ENCODE data around the gene FOXI1. TPM values are rescaled to one million over a fixed set of nuclear protein-coding genes. Genes with fewer than 3 reads are reported as not detected.

The FOXI1 gene
- not detected for total RNA-seq

DNA sequence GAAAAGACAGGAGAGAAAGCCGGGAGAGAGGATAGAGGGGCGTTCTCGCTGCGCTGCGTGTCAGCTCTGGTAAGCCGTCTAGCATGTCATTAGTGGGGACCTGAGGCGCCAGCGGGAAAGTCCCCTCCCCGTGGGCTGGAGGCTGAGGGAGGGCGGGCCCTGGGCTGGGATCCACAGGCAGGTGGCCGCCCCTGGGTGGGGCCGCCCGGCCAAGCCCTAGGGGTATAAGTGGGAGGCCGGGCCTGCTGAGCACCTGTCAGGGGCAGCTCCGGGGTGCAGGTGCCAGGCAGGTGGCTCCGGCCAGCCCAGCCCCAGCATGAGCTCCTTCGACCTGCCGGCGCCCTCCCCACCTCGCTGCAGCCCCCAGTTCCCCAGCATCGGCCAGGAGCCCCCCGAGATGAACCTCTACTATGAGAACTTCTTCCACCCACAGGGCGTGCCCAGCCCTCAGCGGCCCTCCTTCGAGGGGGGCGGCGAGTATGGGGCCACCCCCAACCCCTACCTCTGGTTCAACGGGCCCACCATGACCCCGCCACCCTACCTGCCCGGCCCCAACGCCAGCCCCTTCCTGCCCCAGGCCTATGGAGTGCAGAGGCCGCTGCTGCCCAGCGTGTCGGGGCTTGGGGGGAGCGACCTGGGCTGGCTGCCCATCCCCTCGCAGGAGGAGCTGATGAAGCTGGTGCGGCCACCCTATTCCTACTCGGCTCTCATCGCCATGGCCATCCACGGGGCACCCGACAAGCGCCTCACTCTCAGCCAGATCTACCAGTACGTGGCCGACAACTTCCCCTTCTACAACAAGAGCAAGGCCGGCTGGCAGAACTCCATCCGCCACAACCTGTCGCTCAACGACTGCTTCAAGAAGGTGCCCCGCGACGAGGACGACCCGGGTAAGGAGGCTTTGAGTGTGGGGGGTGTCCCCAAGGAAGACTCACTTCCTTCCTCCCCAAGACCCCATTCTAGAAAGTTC is at the start of gene FOXI1:
Gene FOXI1, plus strand, starts transcription at position 256 of the 970 bp plus-strand sequence. Its CDS starts 61 bp downstream, at position 317.
- intact Hi-C loops (cut with DNase I): no loop called here
- Histone ChIP-seq H3K4me1 (no peaks in the 10 kb centered on the region), H3K36me3 (no peaks in the 10 kb centered on the region), H3K9me3 (no peaks in the 10 kb centered on the region), H3K27ac (replicated peaks in 1 of 4) (no peak within 1 kb of the TSS), H3K27me3 (no peaks in the 10 kb centered on the region), H3K4me3 (no peak within 1 kb of the TSS)
- WGBS: 81% methylated on average over 37 of the region's 53 CpGs
- TF ChIP-seq POLR2A (IDR thresholded peaks at IDR 0.05; ENCODE audit: low read depth) (no peak), POLR2AphosphoS5 (IDR thresholded peaks at IDR 0.05) (no peak), EP300 (IDR thresholded peaks at IDR 0.05) (no peak)
- TF ChIP-seq, protein P1, sequence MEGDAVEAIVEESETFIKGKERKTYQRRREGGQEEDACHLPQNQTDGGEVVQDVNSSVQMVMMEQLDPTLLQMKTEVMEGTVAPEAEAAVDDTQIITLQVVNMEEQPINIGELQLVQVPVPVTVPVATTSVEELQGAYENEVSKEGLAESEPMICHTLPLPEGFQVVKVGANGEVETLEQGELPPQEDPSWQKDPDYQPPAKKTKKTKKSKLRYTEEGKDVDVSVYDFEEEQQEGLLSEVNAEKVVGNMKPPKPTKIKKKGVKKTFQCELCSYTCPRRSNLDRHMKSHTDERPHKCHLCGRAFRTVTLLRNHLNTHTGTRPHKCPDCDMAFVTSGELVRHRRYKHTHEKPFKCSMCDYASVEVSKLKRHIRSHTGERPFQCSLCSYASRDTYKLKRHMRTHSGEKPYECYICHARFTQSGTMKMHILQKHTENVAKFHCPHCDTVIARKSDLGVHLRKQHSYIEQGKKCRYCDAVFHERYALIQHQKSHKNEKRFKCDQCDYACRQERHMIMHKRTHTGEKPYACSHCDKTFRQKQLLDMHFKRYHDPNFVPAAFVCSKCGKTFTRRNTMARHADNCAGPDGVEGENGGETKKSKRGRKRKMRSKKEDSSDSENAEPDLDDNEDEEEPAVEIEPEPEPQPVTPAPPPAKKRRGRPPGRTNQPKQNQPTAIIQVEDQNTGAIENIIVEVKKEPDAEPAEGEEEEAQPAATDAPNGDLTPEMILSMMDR (IDR thresholded peaks at IDR 0.05): no peak
- DNase-seq (ENCODE audit: extremely low spot score): no peak

DNA sequence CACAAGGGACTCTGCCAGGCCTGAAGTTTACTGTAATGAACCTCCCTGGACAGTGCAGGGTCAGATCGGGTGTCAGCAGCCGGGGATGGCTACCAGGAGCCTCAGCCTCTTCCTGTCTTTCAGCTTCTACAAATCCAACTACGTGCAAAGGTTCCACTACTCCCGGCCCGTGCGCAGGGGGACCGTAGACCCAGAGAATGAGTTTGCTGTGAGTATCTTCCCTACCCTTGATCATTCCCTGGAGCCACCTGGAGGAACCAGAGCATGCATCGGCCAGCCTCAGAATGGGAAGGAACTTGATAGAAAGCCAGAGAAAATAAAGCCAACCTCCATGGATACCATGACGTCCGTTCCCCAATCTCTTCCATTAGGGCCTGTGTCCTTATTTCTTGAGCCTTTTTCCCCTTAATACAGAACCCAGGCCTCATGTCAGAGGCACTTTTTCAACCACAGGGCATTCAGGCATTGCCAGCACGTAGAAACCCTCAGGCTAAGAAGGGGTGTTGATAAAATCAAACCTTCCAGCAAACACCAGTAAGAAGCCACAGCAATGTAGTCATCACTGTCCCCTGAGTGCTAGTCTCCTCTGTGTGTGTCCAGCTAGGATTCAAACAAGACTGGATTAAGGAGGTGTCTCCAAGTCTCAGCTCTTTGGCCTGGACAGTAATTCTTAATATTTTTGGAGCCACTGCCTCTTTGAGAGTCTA is 49.0 kb upstream of the FOXI1 start:
- H3K36me3 ChIP-seq: no peaks in the 10 kb centered on the region
- TF ChIP-seq POLR2A (IDR thresholded peaks at IDR 0.05; ENCODE audit: low read depth): no peak
- no peak for TF ChIP-seq POLR2AphosphoS5 (IDR thresholded peaks at IDR 0.05)
- TF ChIP-seq, protein P1 (IDR thresholded peaks at IDR 0.05): no peak
- no peak for TF ChIP-seq EP300 (IDR thresholded peaks at IDR 0.05)
- no peaks in the 10 kb centered on the region for H3K27me3 ChIP-seq
- H3K27ac ChIP-seq (replicated peaks in 1 of 4): no peak overlapping the region
- H3K4me1 ChIP-seq: no peaks in the 10 kb centered on the region
- intact Hi-C loops (cut with DNase I): no loop called here
- WGBS: 84% methylated on average over 8 of the region's 11 CpGs
- no peak for DNase-seq (ENCODE audit: extremely low spot score)
- H3K4me3 ChIP-seq: no peak overlapping the region
- H3K9me3 ChIP-seq: peaks cover 0 to 8% (median 0%) of the 10 kb centered on the region in 4 donors

DNA sequence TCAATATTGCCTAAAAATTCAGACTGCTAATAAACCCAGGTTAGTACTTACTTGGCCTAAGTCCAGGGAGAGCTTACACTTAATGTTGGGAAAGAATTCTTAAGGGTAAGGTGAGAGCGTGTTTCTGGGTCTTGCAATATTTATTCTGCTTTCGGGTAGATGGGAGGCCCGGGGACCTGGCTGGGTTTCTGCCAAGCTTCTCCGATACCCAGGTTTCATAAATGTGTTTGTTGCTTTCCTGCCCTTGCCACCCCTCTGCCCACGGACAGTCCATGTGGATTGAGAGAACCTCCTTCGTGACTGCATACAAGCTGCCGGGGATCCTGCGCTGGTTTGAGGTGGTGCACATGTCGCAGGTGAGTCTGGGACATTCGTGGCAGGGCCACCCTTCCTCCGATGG is 48.4 kb upstream of the FOXI1 start:
- no peaks in the 10 kb centered on the region for H3K27me3 ChIP-seq
- no peaks in the 10 kb centered on the region for H3K4me1 ChIP-seq
- H3K4me3 ChIP-seq: no peak overlapping the region
- TF ChIP-seq POLR2AphosphoS5 (IDR thresholded peaks at IDR 0.05): no peak
- no peak for TF ChIP-seq POLR2A (IDR thresholded peaks at IDR 0.05; ENCODE audit: low read depth)
- TF ChIP-seq EP300 (IDR thresholded peaks at IDR 0.05): no peak
- TF ChIP-seq, protein P1 (IDR thresholded peaks at IDR 0.05): no peak
- H3K9me3 ChIP-seq: peaks cover 0 to 8% (median 0%) of the 10 kb centered on the region in 4 donors
- H3K36me3 ChIP-seq: no peaks in the 10 kb centered on the region
- no peak for DNase-seq (ENCODE audit: extremely low spot score)
- H3K27ac ChIP-seq (replicated peaks in 1 of 4): no peak overlapping the region
- intact Hi-C loops (cut with DNase I): no loop called here
- 80% methylated on average over 11 of the region's 11 CpGs for WGBS

DNA sequence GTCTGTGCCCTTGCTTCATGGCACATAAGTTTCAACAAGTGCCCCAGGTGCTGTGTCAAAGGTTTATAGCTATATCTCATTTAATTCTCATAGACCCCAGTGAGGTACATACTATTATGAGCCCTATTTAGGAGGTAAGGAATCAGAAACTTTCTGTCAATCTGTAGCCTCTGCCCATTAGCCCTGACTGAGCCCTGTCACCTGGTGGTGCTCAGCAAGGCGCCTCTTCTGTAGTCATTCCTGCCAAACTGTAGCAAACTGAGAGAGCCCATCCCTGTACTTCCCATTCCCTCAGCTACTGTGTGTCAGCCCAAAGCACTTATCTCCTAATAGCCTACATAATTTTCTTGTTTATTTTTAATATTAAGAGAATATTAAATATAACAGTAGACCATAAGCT is 46.5 kb upstream of the FOXI1 start:
- H3K4me3 ChIP-seq: no peak overlapping the region
- H3K9me3 ChIP-seq: peaks cover 0 to 12% (median 0%) of the 10 kb centered on the region in 4 donors
- H3K27me3 ChIP-seq: no peaks in the 10 kb centered on the region
- intact Hi-C loops (cut with DNase I): no loop called here
- TF ChIP-seq, protein P1 (IDR thresholded peaks at IDR 0.05): no peak
- TF ChIP-seq POLR2AphosphoS5 (IDR thresholded peaks at IDR 0.05): no peak
- no peaks in the 10 kb centered on the region for H3K36me3 ChIP-seq
- H3K27ac ChIP-seq (replicated peaks in 1 of 4): no peak overlapping the region
- DNase-seq (ENCODE audit: extremely low spot score): no peak
- H3K4me1 ChIP-seq: no peaks in the 10 kb centered on the region
- 50% methylated on average over 1 of the region's 1 CpG for WGBS
